CD4-positive, CD25-positive, alpha-beta regulatory T cell (primary cell): Measurements from ENCODE around the gene TNNC1. TPM values are rescaled to one million over a fixed set of nuclear protein-coding genes. Genes with fewer than 3 reads are reported as not detected.

Source experiments
- ATAC-seq, 2 donors: fragments of 150-1000 bp; cut with Tn5 transposase; one replicate each; pipeline ENCODE4 v1.10.0; 2021; ENCODE audit warnings: low read depth in 2 of 2, moderate number of reproducible peaks in 2 of 2, moderate library complexity in 1 of 2
- DNase-seq, 3 donors: peaks; one replicate each; pipeline versions ENCODE4 v3.0.0 to v3.0.0-alpha.2; 2012 to 2022; ENCODE audit warnings: mixed read lengths in 1 of 3
- H3K27ac ChIP-seq: one replicate; pipeline ENCODE4 v1.7.0; 2013; ENCODE audit warnings: mild to moderate bottlenecking, low read length; ENCODE audit not compliant: insufficient read depth, poor library complexity, severe bottlenecking
- H3K27me3 ChIP-seq: one replicate; pipeline ENCODE4 v1.7.0; 2013; ENCODE audit warnings: low read length; ENCODE audit not compliant: control insufficient read depth, insufficient read depth
- H3K36me3 ChIP-seq: one replicate; pipeline ENCODE4 v1.7.0; 2013; ENCODE audit warnings: mild to moderate bottlenecking, low read length, moderate library complexity; ENCODE audit not compliant: control insufficient read depth, insufficient read depth
- H3K4me1 ChIP-seq: 2 replicates; pipeline ENCODE4 v1.7.0; 2013; ENCODE audit warnings: mild to moderate bottlenecking, low read length; ENCODE audit not compliant: insufficient read depth, control insufficient read depth, poor library complexity, severe bottlenecking
- H3K4me3 ChIP-seq: one replicate; pipeline ENCODE4 v1.7.0; 2013; ENCODE audit warnings: low read depth, mild to moderate bottlenecking, low read length, moderate library complexity
- H3K9me3 ChIP-seq, 2 experiments: 1 replicate in 1 of 2; 2 replicates in 1 of 2; pipeline ENCODE4 v1.7.0; 2013; ENCODE audit warnings: low read length in 2 of 2, mild to moderate bottlenecking in 1 of 2, moderate library complexity in 1 of 2; ENCODE audit not compliant: control insufficient read depth in 2 of 2
- H3K27ac Mint-ChIP-seq, 3 donors: one replicate each; pipeline ENCODE4 v1.8.0; 2020 to 2022; ENCODE audit warnings: mild to moderate bottlenecking in 3 of 3, mixed read lengths in 3 of 3, moderate library complexity in 2 of 3
- H3K27me3 Mint-ChIP-seq: one replicate; pipeline ENCODE4 v1.8.0; 2022; ENCODE audit warnings: mild to moderate bottlenecking, mixed read lengths
- H3K36me3 Mint-ChIP-seq: one replicate; pipeline ENCODE4 v1.8.0; 2020; ENCODE audit warnings: mixed read lengths
- H3K4me1 Mint-ChIP-seq, 4 donors: one replicate each; pipeline ENCODE4 v1.8.0; 2020 to 2022; ENCODE audit warnings: mixed read lengths in 4 of 4, mild to moderate bottlenecking in 1 of 4
- H3K4me3 Mint-ChIP-seq, 4 donors: one replicate each; pipeline ENCODE4 v1.8.0; 2020 to 2022; ENCODE audit warnings: mild to moderate bottlenecking in 4 of 4, mixed read lengths in 4 of 4, moderate library complexity in 3 of 4
- H3K9me3 Mint-ChIP-seq, 7 donors: one replicate each; pipeline ENCODE4 v1.8.0; 2020 to 2022; ENCODE audit warnings: mixed read lengths in 7 of 7, mild to moderate bottlenecking in 3 of 7, moderate library complexity in 2 of 7
- polyA plus RNA-seq, 4 donors: library from polyadenylated mRNA; unstranded; fragments of 300-500 nt; fragmentation: Illumina TruSeq; gene quantifications; one replicate each; pipeline ENCODE4 v1.2.3, GENCODE V29; 2021
- total RNA-seq: library from RNA; stranded (reverse); gene quantifications from one replicate; pipeline ENCODE4 v1.2.3, GENCODE V29; 2022

Gene TNNC1
- total and polyA plus RNA-seq, 5 donors from 2014 or later, result 0.38 to 3.9 (median 0.63) TPM

GRCh38 chr3:52481819-52482521, 28.1 kb upstream of the TNNC1 start:
- no peak overlapping the region for H3K4me3 Mint-ChIP-seq
- H3K4me1 Mint-ChIP-seq, result no peaks in the 10 kb centered on the region
- Histone ChIP-seq H3K4me1 (no peaks in the 10 kb centered on the region), H3K4me3 (no peak overlapping the region), H3K27me3 (no peaks in the 10 kb centered on the region), H3K36me3 (peaks cover 62% of the 10 kb centered on the region), H3K9me3 (no peaks in the 10 kb centered on the region), H3K27ac (no peak overlapping the region)
- no peaks in the 10 kb centered on the region for H3K9me3 Mint-ChIP-seq
- peak overlapping the region in 1 of 3 donors; percentile 56 for H3K27ac Mint-ChIP-seq
- H3K36me3 Mint-ChIP-seq, result peaks cover 19% of the 10 kb centered on the region
- ATAC-seq, result no peak
- H3K27me3 Mint-ChIP-seq, result no peaks in the 10 kb centered on the region
- DNase-seq, result no peak

GRCh38 chr3:52480768-52481715, 27.2 kb upstream of the TNNC1 start:
- no peak overlapping the region for H3K27ac Mint-ChIP-seq
- no peak overlapping the region for H3K4me3 Mint-ChIP-seq
- no peaks in the 10 kb centered on the region for H3K4me1 Mint-ChIP-seq
- H3K36me3 Mint-ChIP-seq, result peaks cover 19% of the 10 kb centered on the region
- no peaks in the 10 kb centered on the region for H3K9me3 Mint-ChIP-seq
- H3K27me3 Mint-ChIP-seq, result no peaks in the 10 kb centered on the region
- ATAC-seq, result no peak
- Histone ChIP-seq H3K27me3 (no peaks in the 10 kb centered on the region), H3K9me3 (no peaks in the 10 kb centered on the region), H3K36me3 (peaks cover 66% of the 10 kb centered on the region), H3K4me1 (no peaks in the 10 kb centered on the region), H3K27ac (no peak overlapping the region), H3K4me3 (no peak overlapping the region)
- DNase-seq, result no peak

GRCh38 chr3:52479877-52480575, 26.2 kb upstream of the TNNC1 start:
- Histone ChIP-seq H3K4me1 (no peaks in the 10 kb centered on the region), H3K27me3 (no peaks in the 10 kb centered on the region), H3K27ac (no peak overlapping the region), H3K9me3 (no peaks in the 10 kb centered on the region), H3K4me3 (no peak overlapping the region), H3K36me3 (peaks cover 66% of the 10 kb centered on the region)
- Mint-ChIP-seq H3K36me3 (peaks cover 16% of the 10 kb centered on the region), H3K4me1 (no peaks in the 10 kb centered on the region), H3K9me3 (no peaks in the 10 kb centered on the region), H3K4me3 (no peak overlapping the region), H3K27ac (no peak overlapping the region), H3K27me3 (no peaks in the 10 kb centered on the region)
- DNase-seq (no peak), ATAC-seq (no peak)

- Mint-ChIP-seq H3K36me3 (peaks cover 15% of the 10 kb centered on the region), H3K4me3 (no peak overlapping the region), H3K9me3 (no peaks in the 10 kb centered on the region), H3K4me1 (no peaks in the 10 kb centered on the region), H3K27ac (no peak overlapping the region), H3K27me3 (no peaks in the 10 kb centered on the region)
- H3K36me3 ChIP-seq, result peaks cover 71% of the 10 kb centered on the region
- H3K27ac ChIP-seq, result no peak overlapping the region
- DNase-seq (no peak), ATAC-seq (no peak)
- H3K4me3 ChIP-seq, result no peak overlapping the region
- H3K9me3 ChIP-seq, result no peaks in the 10 kb centered on the region
- H3K27me3 ChIP-seq, result no peaks in the 10 kb centered on the region
- H3K4me1 ChIP-seq, result no peaks in the 10 kb centered on the region
Observed at GRCh38 chr3:52479037-52479876, 25.4 kb upstream of the TNNC1 start.

- Mint-ChIP-seq H3K27ac (no peak overlapping the region), H3K4me3 (no peak overlapping the region), H3K4me1 (no peaks in the 10 kb centered on the region), H3K9me3 (no peaks in the 10 kb centered on the region), H3K36me3 (peaks cover 14% of the 10 kb centered on the region), H3K27me3 (no peaks in the 10 kb centered on the region)
- Histone ChIP-seq H3K36me3 (peaks cover 84% of the 10 kb centered on the region), H3K4me3 (no peak overlapping the region), H3K27me3 (no peaks in the 10 kb centered on the region), H3K4me1 (no peaks in the 10 kb centered on the region), H3K27ac (no peak overlapping the region), H3K9me3 (no peaks in the 10 kb centered on the region)
- ATAC-seq, result no peak
- no peak for DNase-seq
Observed at GRCh38 chr3:52477796-52478095, 23.9 kb upstream of the TNNC1 start.

- no peak overlapping the region for H3K4me3 Mint-ChIP-seq
- no peaks in the 10 kb centered on the region for H3K4me1 ChIP-seq
- no peak overlapping the region for H3K27ac ChIP-seq
- H3K36me3 Mint-ChIP-seq, result peaks cover 15% of the 10 kb centered on the region
- no peaks in the 10 kb centered on the region for H3K9me3 ChIP-seq
- H3K9me3 Mint-ChIP-seq, result no peaks in the 10 kb centered on the region
- no peaks in the 10 kb centered on the region for H3K4me1 Mint-ChIP-seq
- peaks cover 89% of the 10 kb centered on the region for H3K36me3 ChIP-seq
- ATAC-seq (no peak), DNase-seq (no peak)
- H3K4me3 ChIP-seq, result no peak overlapping the region
- H3K27me3 ChIP-seq, result no peaks in the 10 kb centered on the region
- H3K27me3 Mint-ChIP-seq, result no peaks in the 10 kb centered on the region
- H3K27ac Mint-ChIP-seq, result no peak overlapping the region
Observed at GRCh38 chr3:52477076-52477795, 23.4 kb upstream of the TNNC1 start.

GRCh38 chr3:52473026-52473425, 19.2 kb upstream of the TNNC1 start:
- H3K4me1 ChIP-seq, result no peaks in the 10 kb centered on the region
- H3K9me3 ChIP-seq, result no peaks in the 10 kb centered on the region
- no peak for ATAC-seq
- no peaks in the 10 kb centered on the region for H3K27me3 Mint-ChIP-seq
- peaks cover 17% of the 10 kb centered on the region for H3K36me3 Mint-ChIP-seq
- H3K27ac Mint-ChIP-seq, result no peak overlapping the region
- no peaks in the 10 kb centered on the region for H3K9me3 Mint-ChIP-seq
- H3K27me3 ChIP-seq, result no peaks in the 10 kb centered on the region
- no peak for DNase-seq
- no peak overlapping the region for H3K4me3 Mint-ChIP-seq
- no peak overlapping the region for H3K27ac ChIP-seq
- H3K36me3 ChIP-seq, result peaks cover 83% of the 10 kb centered on the region
- peaks cover 0 to 10% (median 6%) of the 10 kb centered on the region in 4 donors for H3K4me1 Mint-ChIP-seq
- H3K4me3 ChIP-seq, result no peak overlapping the region
